GM19193 (cell line): ENCODE results near the gene RGS19.

Source experiments
- POLR2A ChIP-seq: IDR thresholded peaks from 4 replicates; pipeline ENCODE4 v1.6.1; 2011; ENCODE audit not compliant: insufficient read depth, insufficient read length; ENCODE audit errors: extremely low read depth

Gene RGS19

DNA sequence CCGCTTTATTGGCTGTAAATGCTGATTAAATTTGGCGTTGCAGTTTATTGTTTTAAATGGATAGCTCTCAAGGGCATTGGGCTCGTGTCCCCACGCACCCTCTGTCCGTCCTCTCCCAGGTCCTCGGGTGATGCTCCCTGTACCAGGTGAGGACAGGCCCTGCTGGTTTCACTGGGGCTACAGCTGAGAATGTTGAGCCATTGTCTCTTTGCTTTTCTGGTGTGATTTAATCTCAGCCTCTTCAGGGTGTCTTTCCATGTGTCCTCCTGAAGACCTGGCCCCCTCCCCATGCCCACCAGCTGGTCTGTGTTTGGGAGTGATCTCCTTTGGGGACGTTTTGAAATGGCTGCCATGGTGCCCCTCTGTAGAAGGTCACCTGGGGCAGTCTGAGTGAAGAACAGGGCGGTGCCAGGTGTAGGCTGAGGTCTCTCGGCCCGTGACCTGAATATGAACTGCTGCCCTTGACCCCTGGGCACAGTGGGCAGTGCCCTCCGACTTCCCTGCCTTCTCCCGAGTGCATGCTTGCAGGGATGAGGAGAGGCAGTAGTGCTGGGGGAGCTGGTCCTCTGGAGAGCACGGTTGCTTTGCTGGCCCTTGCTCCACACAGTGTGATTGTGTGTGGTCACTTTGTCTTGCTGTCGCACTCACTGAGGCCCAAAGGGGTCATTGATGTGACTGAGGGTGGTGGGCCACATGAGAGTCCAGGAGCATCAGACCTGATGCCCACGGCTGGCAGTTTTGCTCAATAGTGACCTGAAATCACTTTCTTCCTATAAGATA, 55.8 kb downstream of the RGS19 start:
- no peak for TF ChIP-seq POLR2A
